ENCODE results near the gene NID1.
A peak's percentile ranks its signal among the peaks of the same experiment; 100 is the strongest.

NID1 gene

DNA sequence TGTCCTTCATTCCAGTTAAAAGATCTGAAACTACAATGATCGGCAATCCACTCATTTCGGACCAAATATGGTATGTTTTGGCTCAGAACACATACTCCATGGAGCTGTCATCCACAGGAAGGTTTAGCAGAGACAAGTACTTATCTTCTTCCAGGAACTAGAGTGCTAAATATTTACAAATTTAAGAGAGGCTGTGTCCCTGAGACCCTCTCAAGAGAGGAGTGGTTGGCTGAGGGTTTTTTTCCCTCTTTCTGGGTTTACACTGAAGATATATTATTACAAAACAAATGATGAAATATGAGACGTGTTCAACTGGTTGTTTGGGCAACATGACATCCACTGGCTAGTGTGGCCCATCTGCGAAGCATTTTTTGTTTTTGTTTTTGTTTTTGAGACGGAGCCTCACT is 25.9 kb upstream of the NID1 start:
- DNase-seq (ENCODE audit: insufficient read length, low spot score) = no peak
- TF ChIP-seq, protein P1, sequence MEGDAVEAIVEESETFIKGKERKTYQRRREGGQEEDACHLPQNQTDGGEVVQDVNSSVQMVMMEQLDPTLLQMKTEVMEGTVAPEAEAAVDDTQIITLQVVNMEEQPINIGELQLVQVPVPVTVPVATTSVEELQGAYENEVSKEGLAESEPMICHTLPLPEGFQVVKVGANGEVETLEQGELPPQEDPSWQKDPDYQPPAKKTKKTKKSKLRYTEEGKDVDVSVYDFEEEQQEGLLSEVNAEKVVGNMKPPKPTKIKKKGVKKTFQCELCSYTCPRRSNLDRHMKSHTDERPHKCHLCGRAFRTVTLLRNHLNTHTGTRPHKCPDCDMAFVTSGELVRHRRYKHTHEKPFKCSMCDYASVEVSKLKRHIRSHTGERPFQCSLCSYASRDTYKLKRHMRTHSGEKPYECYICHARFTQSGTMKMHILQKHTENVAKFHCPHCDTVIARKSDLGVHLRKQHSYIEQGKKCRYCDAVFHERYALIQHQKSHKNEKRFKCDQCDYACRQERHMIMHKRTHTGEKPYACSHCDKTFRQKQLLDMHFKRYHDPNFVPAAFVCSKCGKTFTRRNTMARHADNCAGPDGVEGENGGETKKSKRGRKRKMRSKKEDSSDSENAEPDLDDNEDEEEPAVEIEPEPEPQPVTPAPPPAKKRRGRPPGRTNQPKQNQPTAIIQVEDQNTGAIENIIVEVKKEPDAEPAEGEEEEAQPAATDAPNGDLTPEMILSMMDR (IDR thresholded peaks at IDR 0.05; ENCODE audit: insufficient read depth, missing control alignments) = no peak
- FAIRE-seq = no peak

DNA sequence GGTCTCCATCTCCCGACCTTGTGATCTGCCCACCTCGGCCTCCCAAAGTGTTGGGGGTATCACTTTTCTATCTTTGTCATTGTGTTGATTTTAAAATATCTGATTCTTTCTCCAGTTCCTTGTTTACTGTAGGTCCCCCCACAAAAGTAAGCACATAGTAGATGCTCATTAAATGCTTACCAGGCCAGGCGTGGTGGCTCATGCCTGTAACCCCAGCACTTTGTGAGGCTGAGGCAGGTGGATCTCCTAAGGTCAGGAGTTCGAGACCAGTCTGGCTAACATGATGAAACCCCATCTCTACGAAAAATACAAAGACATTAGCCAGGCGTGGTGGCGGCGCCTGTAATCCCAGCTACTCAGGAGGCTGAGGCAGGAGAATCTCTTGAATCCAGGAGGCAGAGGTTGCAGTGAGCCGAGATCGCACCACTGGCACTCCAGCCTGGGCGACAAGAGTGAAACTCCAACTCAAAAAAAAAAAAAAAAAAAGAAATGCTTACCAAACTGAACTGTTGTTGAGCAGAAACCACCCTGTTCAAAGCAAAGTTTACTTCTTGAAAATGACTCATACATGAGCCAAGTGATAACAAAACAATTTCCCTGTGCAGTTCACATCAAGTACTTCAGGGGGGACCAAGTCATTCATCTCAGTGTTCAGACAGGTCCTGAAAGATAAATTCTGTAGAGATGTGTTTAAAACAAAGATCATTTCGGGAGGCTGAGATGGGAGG is 24.3 kb upstream of the NID1 start:
- TF ChIP-seq, protein P1 (IDR thresholded peaks at IDR 0.05; ENCODE audit: insufficient read depth, missing control alignments) = no peak
- DNase-seq (ENCODE audit: insufficient read length, low spot score) (no peak), FAIRE-seq (no peak)

DNA sequence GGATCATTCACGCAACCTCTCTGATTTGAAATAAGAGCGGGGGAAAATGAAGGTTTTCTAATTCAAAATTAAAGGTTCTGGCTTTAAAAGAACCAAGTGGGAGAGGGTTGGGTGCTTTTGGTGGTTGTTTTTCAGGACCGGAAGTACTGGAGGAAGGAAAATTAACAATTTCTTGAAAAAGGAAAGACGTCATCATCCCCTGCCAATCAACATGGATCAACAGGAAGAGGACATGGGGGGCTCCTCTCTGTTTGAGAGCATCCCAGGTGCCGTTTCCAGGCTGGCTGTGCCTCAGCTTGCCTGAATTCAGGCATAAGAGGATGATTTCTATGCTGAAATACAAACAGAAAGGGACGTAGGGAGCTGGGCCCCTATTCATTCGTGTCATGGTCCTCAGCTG is 21.6 kb upstream of the NID1 start:
- no peak for FAIRE-seq

DNA sequence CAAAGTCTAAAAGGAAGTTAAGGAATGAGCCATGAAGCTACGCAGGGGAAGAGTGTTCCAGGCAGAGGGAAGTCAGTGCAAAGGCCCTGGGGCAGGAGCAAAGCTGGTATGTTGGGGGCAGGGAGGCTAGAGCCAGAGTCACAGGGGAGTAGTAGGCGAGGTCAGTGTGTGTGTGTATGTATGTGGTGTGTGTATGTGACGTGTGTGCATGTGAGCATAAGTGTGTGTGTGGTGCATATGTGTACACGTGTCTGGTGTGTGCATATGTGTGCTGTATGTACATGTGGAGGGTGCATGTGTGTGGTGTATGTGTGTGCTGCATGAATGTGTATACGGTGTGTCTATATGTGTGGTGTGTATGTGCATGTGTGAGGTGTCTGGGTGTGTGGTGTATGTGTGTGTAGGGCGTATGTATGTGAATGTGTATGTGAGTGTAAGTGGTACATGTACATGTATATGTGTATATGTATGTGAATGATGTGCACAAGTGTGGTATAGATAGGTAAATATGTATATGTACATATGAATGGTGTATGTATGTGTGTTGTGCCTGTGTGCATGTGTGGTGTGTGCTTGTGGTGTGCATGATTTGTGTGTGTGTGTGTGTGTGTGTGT is 20.8 kb upstream of the NID1 start:
- FAIRE-seq (no peak), DNase-seq (ENCODE audit: insufficient read length, low spot score) (no peak)
- TF ChIP-seq, protein P1 (IDR thresholded peaks at IDR 0.05; ENCODE audit: insufficient read depth, missing control alignments) = no peak

More for the DNA sequence above, 21.6 kb upstream of the NID1 start:
- TF ChIP-seq, protein P1 (IDR thresholded peaks at IDR 0.05; ENCODE audit: insufficient read depth, missing control alignments) = no peak
- no peak for DNase-seq (ENCODE audit: insufficient read length, low spot score)

DNA sequence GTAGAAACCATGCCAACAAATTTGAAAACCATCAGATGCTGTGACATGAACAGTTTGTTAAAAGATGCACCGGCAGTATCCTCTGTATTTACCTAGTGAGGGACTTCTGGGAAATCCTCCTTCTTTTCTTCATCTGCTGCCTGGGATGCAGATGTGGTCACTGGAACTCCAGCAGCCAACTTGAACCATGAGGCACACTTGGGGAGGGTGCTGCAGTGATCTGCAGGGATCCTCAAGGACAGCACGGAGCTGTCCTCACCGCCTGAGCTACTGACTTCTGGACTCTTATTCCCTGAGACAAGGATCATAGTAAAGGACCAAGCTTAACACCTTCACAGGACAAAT is 19.5 kb upstream of the NID1 start:
- no peak for FAIRE-seq
- no peak for DNase-seq (ENCODE audit: insufficient read length, low spot score)
- TF ChIP-seq, protein P1 (IDR thresholded peaks at IDR 0.05; ENCODE audit: insufficient read depth, missing control alignments) = no peak

DNA sequence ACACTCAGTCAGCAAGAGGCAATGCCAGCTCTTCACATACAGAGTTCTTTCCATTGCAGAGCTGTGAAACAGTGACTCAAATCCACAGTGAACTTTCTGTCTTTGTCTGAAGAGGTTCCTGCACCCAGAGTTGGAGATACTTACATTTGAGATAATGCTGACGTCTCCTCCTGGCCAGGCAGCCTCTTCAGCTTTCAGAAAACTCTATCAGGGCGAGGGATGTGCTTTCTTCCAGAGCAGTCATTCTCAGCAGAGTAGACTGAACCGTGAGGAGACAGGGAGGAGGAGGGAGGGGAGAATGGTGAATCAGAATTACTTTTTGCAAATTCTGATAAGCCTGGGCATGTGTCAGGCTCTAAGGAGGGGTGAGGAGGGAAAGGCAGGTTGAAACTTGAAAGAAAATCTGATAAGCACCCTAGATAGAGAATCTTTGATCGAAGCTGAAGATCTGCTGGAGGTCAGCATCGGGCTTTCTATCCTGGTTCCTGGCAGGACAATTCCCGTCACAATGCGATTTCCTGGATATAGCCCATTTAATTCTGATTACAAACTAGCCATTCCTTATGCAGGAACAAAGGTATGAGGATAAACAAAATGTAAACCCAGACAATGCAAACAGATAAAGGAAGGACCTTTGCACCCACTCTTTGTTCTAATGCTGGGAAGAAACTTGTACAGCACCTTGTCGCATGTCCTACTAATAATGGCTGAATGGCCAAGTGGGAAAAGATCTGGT is 18.9 kb upstream of the NID1 start:
- TF ChIP-seq, protein P1 (IDR thresholded peaks at IDR 0.05; ENCODE audit: insufficient read depth, missing control alignments) = no peak
- FAIRE-seq (peak; percentile 41), DNase-seq (ENCODE audit: insufficient read length, low spot score) (no peak)

Measured in D721Med (cell line).